Kidney (tissue), 14 donors: ENCODE measurements around the gene ITPK1. TPM values are rescaled to one million over a fixed set of nuclear protein-coding genes. Genes with fewer than 3 reads are reported as not detected.

Experiments used
- DNase-seq, 5 donors: peaks; one replicate each; pipeline ENCODE4 v3.0.0-alpha.2; 2013 to 2020
- FAIRE-seq: peaks from 2 replicates; lab custom pipeline; 2012; peaks lifted over from hg19 to GRCh38; lab: Jason Lieb, UNC
- H3K27ac ChIP-seq, 2 donors: one replicate each; pipeline ENCODE4 v1.7.0; 2013; ENCODE audit warnings: low read depth in 2 of 2, low read length in 2 of 2, inconsistent platforms in 1 of 2
- H3K27me3 ChIP-seq: one replicate; pipeline ENCODE4 v1.7.1; 2013; ENCODE audit warnings: low read length, inconsistent platforms; ENCODE audit not compliant: control insufficient read depth, insufficient read depth
- H3K36me3 ChIP-seq, 3 donors: one replicate each; pipeline versions ENCODE4 v1.7.0 to v1.7.1; 2013; ENCODE audit warnings: low read length in 3 of 3, control low read depth in 1 of 3, inconsistent platforms in 1 of 3; ENCODE audit not compliant: insufficient read depth in 3 of 3, control insufficient read depth in 2 of 3
- H3K4me1 ChIP-seq, 3 donors: one replicate each; pipeline versions ENCODE4 v1.7.0 to v1.7.1; 2013; ENCODE audit warnings: low read length in 3 of 3, inconsistent platforms in 1 of 3, low read depth in 1 of 3; ENCODE audit not compliant: control insufficient read depth in 2 of 3, insufficient read depth in 2 of 3
- H3K4me3 ChIP-seq, 3 donors: one replicate each; pipeline versions ENCODE4 v1.7.0 to v1.8.1; 2013; ENCODE audit warnings: low read length in 3 of 3, control low read depth in 1 of 3, inconsistent platforms in 1 of 3
- H3K9ac ChIP-seq, 3 donors: one replicate each; pipeline versions ENCODE4 v1.7.0 to v1.7.1; 2013; ENCODE audit warnings: low read length in 3 of 3, control low read depth in 1 of 3, inconsistent platforms in 1 of 3
- H3K9me3 ChIP-seq, 3 donors: one replicate each; pipeline versions ENCODE4 v1.7.0 to v1.7.1; 2013; ENCODE audit warnings: low read length in 3 of 3, control low read depth in 1 of 3, inconsistent platforms in 1 of 3; ENCODE audit not compliant: control insufficient read depth in 2 of 3, insufficient read depth in 1 of 3
- intact Hi-C: fragments of 100-400 bp; cut with DNase I; formaldehyde crosslinking; loops from one replicate; pipeline ENCODE4 v1.11.1; 2022
- polyA plus RNA-seq: library from polyadenylated mRNA; stranded (reverse); fragments of 350-450 nt; fragmentation: Illumina TruSeq; extraction: RNeasy Lipid Tissue Mini Kit (QIAGEN cat#74804); gene quantifications from one replicate; pipeline ENCODE4 v1.2.3, GENCODE V29; 2014; ENCODE audit warnings: low read depth, low replicate concordance; ENCODE audit not compliant: insufficient read depth
- total RNA-seq: library from RNA; stranded (reverse); fragmentation: NEBNext Ultra II Directional; extraction: Animal tissue kit (Norgen Biotek cat#: 25700); gene quantifications from one replicate; pipeline ENCODE4 v1.2.1, GENCODE V29; 2021
- TF ChIP-seq, protein P1 (sequence below): IDR thresholded peaks from 3 replicates; pipeline ENCODE4 v1.5.1; 2012; ENCODE audit warnings: mild to moderate bottlenecking, moderate library complexity, borderline replicate concordance; ENCODE audit not compliant: insufficient read depth; ENCODE audit errors: extremely low read depth
- donor health status: control.
- donor health status: control.
- donor health status: control.
- donor health status: control.
- donor health status: control.
- donor health status: DM: yes; HTN: yes; CAD: no.
- donor health status: Normal renal cell carcinoma (clear cell type).

The ITPK1 gene
- total and polyA plus RNA-seq, 2 donors from 2014 or later = 43.6 to 92.0 TPM

DNA sequence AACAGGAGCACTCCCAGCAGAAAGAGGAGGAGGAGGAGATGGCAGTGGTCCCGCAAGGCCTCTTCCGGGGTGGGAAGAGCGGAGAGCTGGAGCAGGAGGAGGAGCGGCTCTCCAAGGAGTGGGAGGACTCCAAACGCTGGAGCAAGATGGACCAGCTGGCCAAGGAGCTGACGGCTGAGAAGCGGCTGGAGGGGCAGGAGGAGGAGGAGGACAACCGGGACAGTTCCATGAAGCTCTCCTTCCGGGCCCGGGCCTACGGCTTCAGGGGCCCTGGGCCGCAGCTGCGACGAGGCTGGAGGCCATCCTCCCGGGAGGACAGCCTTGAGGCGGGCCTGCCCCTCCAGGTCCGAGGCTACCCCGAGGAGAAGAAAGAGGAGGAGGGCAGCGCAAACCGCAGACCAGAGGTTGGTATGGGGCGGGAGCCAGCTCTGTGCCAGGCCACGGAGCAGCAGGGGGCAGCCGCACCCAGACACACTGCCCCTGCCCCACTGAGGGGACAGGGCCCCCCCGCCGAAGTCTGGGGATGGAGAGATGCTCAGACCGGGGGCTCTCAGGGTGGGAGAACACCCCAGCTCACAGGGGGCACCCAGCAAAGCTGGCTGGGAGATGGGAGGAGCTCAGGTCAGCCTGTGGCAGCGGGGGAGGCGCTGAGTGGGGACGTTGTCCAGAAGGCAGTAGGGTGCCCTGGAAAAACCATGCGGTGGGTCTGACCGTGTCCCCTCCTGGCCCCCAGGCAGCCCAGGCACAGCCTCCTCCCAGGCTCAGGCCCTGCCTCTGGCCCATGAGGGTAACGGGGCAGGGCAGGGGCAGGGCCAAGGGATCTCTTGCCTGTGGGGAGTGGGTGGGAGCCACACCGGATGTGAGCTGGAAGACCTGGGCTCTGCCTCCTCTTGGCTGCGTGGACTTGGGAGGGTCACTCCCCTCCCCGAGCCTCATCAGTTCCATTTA is 183.0 kb downstream of the ITPK1 start:
- Histone ChIP-seq H3K27ac (no peak overlapping the region), H3K9me3 (no peaks in the 10 kb centered on the region), H3K27me3 (no peaks in the 10 kb centered on the region), H3K4me3 (no peak overlapping the region), H3K36me3 (peaks cover 0 to 6% (median 0%) of the 10 kb centered on the region in 3 donors), H3K4me1 (no peaks in the 10 kb centered on the region), H3K9ac (no peak overlapping the region)
- DNase-seq = peak in 1 of 5 donors; percentile 40
- TF ChIP-seq, protein P1, sequence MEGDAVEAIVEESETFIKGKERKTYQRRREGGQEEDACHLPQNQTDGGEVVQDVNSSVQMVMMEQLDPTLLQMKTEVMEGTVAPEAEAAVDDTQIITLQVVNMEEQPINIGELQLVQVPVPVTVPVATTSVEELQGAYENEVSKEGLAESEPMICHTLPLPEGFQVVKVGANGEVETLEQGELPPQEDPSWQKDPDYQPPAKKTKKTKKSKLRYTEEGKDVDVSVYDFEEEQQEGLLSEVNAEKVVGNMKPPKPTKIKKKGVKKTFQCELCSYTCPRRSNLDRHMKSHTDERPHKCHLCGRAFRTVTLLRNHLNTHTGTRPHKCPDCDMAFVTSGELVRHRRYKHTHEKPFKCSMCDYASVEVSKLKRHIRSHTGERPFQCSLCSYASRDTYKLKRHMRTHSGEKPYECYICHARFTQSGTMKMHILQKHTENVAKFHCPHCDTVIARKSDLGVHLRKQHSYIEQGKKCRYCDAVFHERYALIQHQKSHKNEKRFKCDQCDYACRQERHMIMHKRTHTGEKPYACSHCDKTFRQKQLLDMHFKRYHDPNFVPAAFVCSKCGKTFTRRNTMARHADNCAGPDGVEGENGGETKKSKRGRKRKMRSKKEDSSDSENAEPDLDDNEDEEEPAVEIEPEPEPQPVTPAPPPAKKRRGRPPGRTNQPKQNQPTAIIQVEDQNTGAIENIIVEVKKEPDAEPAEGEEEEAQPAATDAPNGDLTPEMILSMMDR = no peak
- intact Hi-C loops = no loop called here
- no peak for FAIRE-seq

DNA sequence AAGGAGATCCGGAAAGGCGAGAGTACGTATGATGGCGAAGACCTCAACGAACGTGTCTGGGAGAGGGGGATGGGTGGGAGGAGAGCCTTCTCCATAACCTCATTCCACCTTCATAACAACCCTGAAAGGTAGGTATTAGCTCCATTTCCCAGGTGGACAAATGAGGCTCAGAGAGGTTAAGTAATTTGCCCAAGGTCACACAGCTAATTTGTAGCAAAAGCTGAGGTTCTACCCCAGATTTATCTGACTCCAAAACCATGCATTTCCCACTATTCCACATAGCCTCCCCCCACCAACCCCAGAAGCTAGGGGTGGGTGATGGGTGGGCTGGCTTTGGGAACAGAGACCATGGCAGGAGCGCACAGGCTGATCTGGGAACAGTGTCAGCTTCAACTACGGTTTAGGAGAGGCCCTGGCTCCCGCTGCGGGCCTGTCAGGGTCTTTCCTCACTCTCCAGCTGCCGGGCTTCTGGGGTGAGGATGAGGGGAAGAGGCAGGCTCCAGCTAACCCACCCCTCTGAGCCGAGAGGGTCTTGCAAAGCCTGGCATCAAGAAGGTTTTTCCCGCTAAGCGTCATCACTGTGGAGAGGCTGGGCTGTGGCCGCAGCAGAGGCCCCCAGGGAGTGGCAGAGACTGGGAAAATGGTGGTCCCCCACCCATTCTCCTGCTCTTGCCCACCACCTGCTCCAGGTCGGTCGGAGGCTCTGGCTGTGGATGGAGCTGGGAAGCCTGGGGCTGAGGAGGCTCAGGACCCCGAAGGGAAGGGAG is 183.9 kb downstream of the ITPK1 start:
- no peak overlapping the region for H3K4me3 ChIP-seq

DNA sequence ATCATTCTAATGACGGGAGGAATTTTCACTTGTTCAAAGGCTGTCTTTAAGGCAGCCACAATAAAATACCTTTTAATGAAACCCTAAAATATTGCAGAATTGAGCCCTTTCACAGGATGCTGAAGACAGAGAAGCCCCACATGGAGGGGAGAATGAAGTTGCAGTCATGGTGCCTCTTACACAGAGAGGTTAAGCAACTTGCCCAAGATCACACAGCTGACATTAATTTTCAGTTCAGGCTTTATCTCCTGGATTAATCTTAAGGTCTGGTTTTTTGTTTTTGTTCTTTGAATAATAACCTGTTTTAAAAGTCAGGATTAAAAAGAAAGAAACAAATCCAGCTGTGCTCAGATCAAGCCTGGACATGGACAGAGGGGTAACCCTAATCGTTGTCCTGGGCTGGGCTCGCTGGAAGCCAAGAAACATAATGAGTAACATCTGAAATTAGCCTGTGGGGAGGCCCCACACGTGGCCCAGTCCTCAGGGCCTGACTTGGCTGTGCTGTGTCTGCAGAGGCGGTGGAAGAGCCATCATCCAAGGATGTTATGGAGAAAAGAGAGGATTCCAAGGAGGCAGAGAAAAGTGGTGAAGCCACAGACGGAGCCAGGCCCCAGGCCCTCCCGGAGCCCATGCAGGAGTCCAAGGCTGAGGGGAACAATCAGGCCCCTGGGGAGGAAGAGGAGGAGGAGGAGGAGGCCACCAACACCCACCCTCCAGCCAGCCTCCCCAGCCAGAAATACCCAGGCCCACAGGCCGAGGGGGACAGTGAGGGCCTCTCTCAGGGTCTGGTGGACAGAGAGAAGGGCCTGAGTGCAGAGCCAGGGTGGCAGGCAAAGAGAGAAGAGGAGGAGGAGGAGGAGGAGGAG is 184.8 kb downstream of the ITPK1 start:
- Histone ChIP-seq H3K9ac (no peak overlapping the region), H3K4me1 (no peaks in the 10 kb centered on the region), H3K9me3 (no peaks in the 10 kb centered on the region), H3K27ac (no peak overlapping the region), H3K36me3 (peaks cover 0 to 3% (median 0%) of the 10 kb centered on the region in 3 donors), H3K4me3 (no peak overlapping the region), H3K27me3 (no peaks in the 10 kb centered on the region)
- FAIRE-seq = no peak
- DNase-seq = peak in 1 of 5 donors; percentile 28
- TF ChIP-seq, protein P1 = no peak
- intact Hi-C loops = no loop called here

More for the DNA sequence above, 183.9 kb downstream of the ITPK1 start:
- no peak overlapping the region for H3K9ac ChIP-seq
- no peaks in the 10 kb centered on the region for H3K4me1 ChIP-seq
- H3K9me3 ChIP-seq = no peaks in the 10 kb centered on the region
- no peak for DNase-seq
- FAIRE-seq = no peak
- H3K27me3 ChIP-seq = no peaks in the 10 kb centered on the region
- no peak overlapping the region for H3K27ac ChIP-seq
- intact Hi-C loops = no loop called here
- peaks cover 0 to 3% (median 0%) of the 10 kb centered on the region in 3 donors for H3K36me3 ChIP-seq
- TF ChIP-seq, protein P1 = no peak
